ENCODE data around the gene ZNF771. TPM values are rescaled to one million over a fixed set of nuclear protein-coding genes. Genes with fewer than 3 reads are reported as not detected.

The ZNF771 gene
- polyA plus RNA-seq, 2 of the 4 experiments (the other 2 are of a cell fraction) = 5.7 to 7.2 TPM

DNA sequence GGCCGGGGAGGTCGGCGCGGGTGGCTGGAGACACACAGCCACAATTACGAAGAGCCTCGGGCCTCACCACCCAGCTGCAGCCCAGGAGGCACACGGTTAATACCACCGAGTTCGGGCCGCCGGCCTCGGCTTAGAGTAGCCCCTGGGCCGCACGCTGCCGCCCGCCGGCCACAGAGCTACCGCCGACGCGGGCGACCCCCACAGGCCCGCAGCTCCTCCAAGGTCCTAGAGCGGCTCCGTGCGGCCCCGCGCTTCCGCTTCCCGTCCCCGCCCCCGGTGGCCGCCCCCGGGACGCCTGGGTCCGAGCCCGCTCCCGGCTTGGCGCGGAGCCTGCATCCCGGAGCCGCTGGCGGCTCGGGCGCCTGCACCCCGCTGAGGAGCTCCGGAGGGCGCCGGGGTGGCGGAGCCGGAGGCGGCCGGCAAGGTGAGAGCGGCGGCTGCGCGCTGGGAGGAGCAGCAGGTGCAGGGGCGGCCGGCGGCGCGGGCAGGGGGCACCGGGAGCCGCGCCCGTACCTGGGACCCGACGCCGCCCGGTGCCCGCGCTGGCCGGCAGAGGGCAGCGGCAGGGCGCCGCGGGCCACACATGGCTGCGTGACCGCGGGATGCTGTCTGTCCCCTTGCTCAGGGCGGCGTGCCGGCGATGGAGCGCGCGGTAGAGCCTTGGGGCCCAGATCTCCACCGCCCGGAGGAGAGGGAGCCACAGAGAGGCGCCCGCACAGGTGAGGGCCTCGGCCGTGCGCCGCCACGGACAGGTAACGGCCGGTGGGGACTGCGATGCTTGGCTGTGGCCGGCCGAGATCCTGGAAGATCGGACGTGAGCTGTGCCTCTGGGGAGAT, 12.0 kb upstream of the ZNF771 start, which contains the start of gene ZNF48:
Gene ZNF48, plus strand, starts transcription at position 266 of the 837 bp plus-strand sequence. Its CDS starts 375 bp downstream, at position 641.
- CTCF ChIA-PET = interaction anchor here (0.6 to 11.5 kb wide), 14 partner anchors 13 to 219 kb away, joined by 3 to 149 read pairs (median 4); partner anchors contain the start of genes DCTPP1, SEPTIN1 and ZNF771
- peak within 1 kb of the TSS; percentile 95 to 98 for H3K27ac ChIP-seq
- TF ChIP-seq MYC (IDR thresholded peaks at IDR 0.05; ENCODE audit: borderline replicate concordance, low read length) = 0 out of 2 replicates have a peak, but pooled peaks have one; percentile 20
- TF ChIP-seq JUN (IDR thresholded peaks at IDR 0.05) = peak; percentile 75 to 92; a peak in 4 of 5 replicates
- no peak for TF ChIP-seq EHMT2 (IDR thresholded peaks at IDR 0.05; ENCODE audit: low read depth)
- TF ChIP-seq POLR2A (IDR thresholded peaks at IDR 0.05; ENCODE audit: low read length) = peak; percentile 52
- TF ChIP-seq KDM1A (IDR thresholded peaks at IDR 0.05; ENCODE audit: low read depth) = no peak
- TF ChIP-seq HOXB13 (CRISPR knock-in tag; IDR thresholded peaks at IDR 0.05; ENCODE audit: low read depth) = no peak
- TF ChIP-seq MAX (IDR thresholded peaks at IDR 0.05) = peak; percentile 55
- TF ChIP-seq HOXB5 (CRISPR knock-in tag; IDR thresholded peaks at IDR 0.05) = no peak
- TF ChIP-seq RCOR1 (IDR thresholded peaks at IDR 0.05; ENCODE audit: low read depth, low read length) = no peak
- TF ChIP-seq PHF8 (IDR thresholded peaks at IDR 0.05; ENCODE audit: borderline replicate concordance, low read depth) = peak; percentile 21
- TF ChIP-seq RAD21 (conservative IDR thresholded peaks at IDR 0.05 in 1 of 2, IDR thresholded peaks at IDR 0.05 in 1 of 2) = peak; percentile 4 to 36; a peak in 2 of 5 replicates
- TF ChIP-seq, protein P1, sequence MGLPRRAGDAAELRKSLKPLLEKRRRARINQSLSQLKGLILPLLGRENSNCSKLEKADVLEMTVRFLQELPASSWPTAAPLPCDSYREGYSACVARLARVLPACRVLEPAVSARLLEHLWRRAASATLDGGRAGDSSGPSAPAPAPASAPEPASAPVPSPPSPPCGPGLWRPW (IDR thresholded peaks at IDR 0.05) = no peak
- TF ChIP-seq BHLHE40 (IDR thresholded peaks at IDR 0.05; ENCODE audit: low read depth, low read length) = no peak
- no peak for TF ChIP-seq FOXS1 (CRISPR knock-in tag; IDR thresholded peaks at IDR 0.05)
- no peak for TF ChIP-seq SREBF2 (IDR thresholded peaks at IDR 0.05)
- no peak for TF ChIP-seq KDM5A (IDR thresholded peaks at IDR 0.05)
- TF ChIP-seq, protein P2, sequence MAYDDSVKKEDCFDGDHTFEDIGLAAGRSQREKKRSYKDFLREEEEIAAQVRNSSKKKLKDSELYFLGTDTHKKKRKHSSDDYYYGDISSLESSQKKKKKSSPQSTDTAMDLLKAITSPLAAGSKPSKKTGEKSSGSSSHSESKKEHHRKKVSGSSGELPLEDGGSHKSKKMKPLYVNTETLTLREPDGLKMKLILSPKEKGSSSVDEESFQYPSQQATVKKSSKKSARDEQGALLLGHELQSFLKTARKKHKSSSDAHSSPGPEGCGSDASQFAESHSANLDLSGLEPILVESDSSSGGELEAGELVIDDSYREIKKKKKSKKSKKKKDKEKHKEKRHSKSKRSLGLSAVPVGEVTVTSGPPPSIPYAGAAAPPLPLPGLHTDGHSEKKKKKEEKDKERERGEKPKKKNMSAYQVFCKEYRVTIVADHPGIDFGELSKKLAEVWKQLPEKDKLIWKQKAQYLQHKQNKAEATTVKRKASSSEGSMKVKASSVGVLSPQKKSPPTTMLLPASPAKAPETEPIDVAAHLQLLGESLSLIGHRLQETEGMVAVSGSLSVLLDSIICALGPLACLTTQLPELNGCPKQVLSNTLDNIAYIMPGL (CRISPR knock-in tag; IDR thresholded peaks at IDR 0.05; ENCODE audit: borderline replicate concordance) = no peak
- peak; percentile 43; the same call in 1 of the 3 replicates for TF ChIP-seq SMC3 (IDR thresholded peaks at IDR 0.05)
- no peak for TF ChIP-seq TFCP2L1 (CRISPR knock-in tag; IDR thresholded peaks at IDR 0.05)
- TF ChIP-seq RARB (CRISPR knock-in tag; IDR thresholded peaks at IDR 0.05) = no peak
- peak; percentile 73 for TF ChIP-seq BCL3 (IDR thresholded peaks at IDR 0.05)
- TF ChIP-seq CTCF (IDR thresholded peaks at IDR 0.05) = peak; percentile 65
- TF ChIP-seq PBX3 (IDR thresholded peaks at IDR 0.05) = no peak
- TF ChIP-seq ZNF302 (CRISPR knock-in tag; IDR thresholded peaks at IDR 0.05) = no peak
- no peaks in the 10 kb centered on the region for H3K9me3 ChIP-seq
- peak within 1 kb of the TSS; percentile 97 for H3K4me2 ChIP-seq
- under 1% methylated on average over 47 of the region's 103 CpGs for WGBS (ENCODE audit: missing lambda C conversion rate)
- FAIRE-seq = no peak
- ATAC-seq = peak; percentile 82 to 88
- H3K4me1 ChIP-seq = peaks cover 12% of the 10 kb centered on the region
- DNase-seq (ENCODE audit: low read depth in 1 of 2, low spot score in 1 of 2) = peak; percentile 59 to 88
- POLR2A ChIA-PET = interaction anchor here (0.5 to 1.7 kb wide), 12 partner anchors 9 to 255 kb away, joined by 3 to 13 read pairs (median 4); partner anchors contain the start of genes SEPTIN1, TBC1D10B and ZNF771
- H3K4me3 ChIP-seq = peak within 1 kb of the TSS; percentile 86
